BJ (cell line): ENCODE results near the gene RMND1. TPM values are rescaled to one million over a fixed set of nuclear protein-coding genes. Genes with fewer than 3 reads are reported as not detected.

Experiments used
- CTCF ChIA-PET: fragments of 350-600 bp; formaldehyde crosslinking; extraction: SDS; loops from one replicate; lab custom pipeline; 2021; ENCODE audit warnings: antibody characterized with exemption, inconsistent platforms; lab: Yijun Ruan, JAX
- POLR2A ChIA-PET: fragments of 300-600 bp; sonication (Branson Sonifier 250); formaldehyde crosslinking; extraction: SDS; loops from one replicate; lab custom pipeline; 2021; ENCODE audit warnings: antibody characterized with exemption; lab: Charles Lee
- DNase-seq: peaks from one replicate; pipeline ENCODE4 v3.0.0-alpha.2; 2011; ENCODE audit warnings: low read depth
- H3K27me3 ChIP-seq: 2 replicates; pipeline ENCODE4 v1.6.0; 2011; ENCODE audit warnings: low read length; ENCODE audit not compliant: control insufficient read depth, insufficient read depth
- H3K36me3 ChIP-seq: 2 replicates; pipeline ENCODE4 v1.5.1; 2011; ENCODE audit warnings: low read length; ENCODE audit not compliant: control insufficient read depth, insufficient read depth
- H3K4me3 ChIP-seq: 2 replicates; pipeline ENCODE4 v1.5.1; 2011; ENCODE audit warnings: low read depth, mild to moderate bottlenecking, control low read depth, low read length
- polyA plus RNA-seq: library from polyadenylated mRNA; depleted of rRNA; stranded (reverse); fragments of >200 nt; gene quantifications from 2 replicates; pipeline ENCODE4 v1.2.3, GENCODE V29; 2011
- TF ChIP-seq, protein P1 (sequence below): IDR thresholded peaks from 2 replicates; pipeline ENCODE4 v1.5.1; 2011; ENCODE audit warnings: low read depth, mild to moderate bottlenecking, control low read depth, inconsistent platforms, low read length, moderate library complexity; ENCODE audit not compliant: insufficient read depth

RMND1 gene
- polyA plus RNA-seq, 1 experiment, result 10.4 TPM

DNA sequence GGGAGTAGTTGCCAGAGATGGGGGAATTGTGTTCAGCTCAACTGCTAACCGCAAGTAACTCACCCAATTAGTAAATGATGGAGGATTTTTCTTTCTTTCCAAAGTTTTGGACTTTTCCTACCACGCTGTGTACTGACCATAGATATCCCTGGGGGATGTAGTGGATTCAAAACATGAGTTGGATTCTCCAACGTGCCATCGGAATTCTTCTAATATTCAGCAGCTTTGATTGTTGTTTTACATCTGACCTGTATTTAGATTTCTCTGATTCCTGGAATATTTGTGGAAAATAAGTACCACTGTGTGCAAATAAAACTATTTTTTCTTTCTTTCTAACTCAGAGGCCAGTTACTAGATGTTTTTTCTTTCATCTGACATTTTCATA is 43.0 kb upstream of the RMND1 start:
- DNase-seq, result no peak
- H3K27me3 ChIP-seq, result no peaks in the 10 kb centered on the region
- TF ChIP-seq, protein P1, sequence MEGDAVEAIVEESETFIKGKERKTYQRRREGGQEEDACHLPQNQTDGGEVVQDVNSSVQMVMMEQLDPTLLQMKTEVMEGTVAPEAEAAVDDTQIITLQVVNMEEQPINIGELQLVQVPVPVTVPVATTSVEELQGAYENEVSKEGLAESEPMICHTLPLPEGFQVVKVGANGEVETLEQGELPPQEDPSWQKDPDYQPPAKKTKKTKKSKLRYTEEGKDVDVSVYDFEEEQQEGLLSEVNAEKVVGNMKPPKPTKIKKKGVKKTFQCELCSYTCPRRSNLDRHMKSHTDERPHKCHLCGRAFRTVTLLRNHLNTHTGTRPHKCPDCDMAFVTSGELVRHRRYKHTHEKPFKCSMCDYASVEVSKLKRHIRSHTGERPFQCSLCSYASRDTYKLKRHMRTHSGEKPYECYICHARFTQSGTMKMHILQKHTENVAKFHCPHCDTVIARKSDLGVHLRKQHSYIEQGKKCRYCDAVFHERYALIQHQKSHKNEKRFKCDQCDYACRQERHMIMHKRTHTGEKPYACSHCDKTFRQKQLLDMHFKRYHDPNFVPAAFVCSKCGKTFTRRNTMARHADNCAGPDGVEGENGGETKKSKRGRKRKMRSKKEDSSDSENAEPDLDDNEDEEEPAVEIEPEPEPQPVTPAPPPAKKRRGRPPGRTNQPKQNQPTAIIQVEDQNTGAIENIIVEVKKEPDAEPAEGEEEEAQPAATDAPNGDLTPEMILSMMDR, result no peak
- H3K4me3 ChIP-seq, result peak overlapping the region; percentile 60
- ChIA-PET CTCF (interaction anchor here (1.5 kb wide), 1 partner anchor 19 kb away, joined by 3 read pairs; no protein-coding TSS in a partner anchor), POLR2A (no interaction called here)
- H3K36me3 ChIP-seq, result no peaks in the 10 kb centered on the region

GRCh38 chr6:151494235-151494935 is 42.5 kb upstream of the RMND1 start:
- Histone ChIP-seq H3K36me3 (no peaks in the 10 kb centered on the region), H3K4me3 (peak overlapping the region; percentile 60), H3K27me3 (no peaks in the 10 kb centered on the region)
- TF ChIP-seq, protein P1, result no peak
- ChIA-PET POLR2A (no interaction called here), CTCF (interaction anchor here (1.5 kb wide), 1 partner anchor 19 kb away, joined by 3 read pairs; no protein-coding TSS in a partner anchor)
- DNase-seq, result no peak

- ChIA-PET POLR2A (no interaction called here), CTCF (no interaction called here)
- TF ChIP-seq, protein P1, result no peak
- peak within 1 kb of the TSS; percentile 60 for H3K4me3 ChIP-seq
- no peak for DNase-seq
- no peaks in the 10 kb centered on the region for H3K36me3 ChIP-seq
- no peaks in the 10 kb centered on the region for H3K27me3 ChIP-seq
Observed at GRCh38 chr6:151493804-151494234, 41.9 kb upstream of the RMND1 start, which contains the start of gene CCDC170. Gene CCDC170 (plus strand): TSS chr6:151494017. CDS start chr6:151494129, 112 bp downstream.

- CTCF ChIA-PET, result no interaction called here
- Histone ChIP-seq H3K36me3 (no peaks in the 10 kb centered on the region), H3K27me3 (no peaks in the 10 kb centered on the region), H3K4me3 (peak overlapping the region; percentile 60)
- no peak for DNase-seq
- TF ChIP-seq, protein P1, result no peak
- POLR2A ChIA-PET, result no interaction called here
Observed at GRCh38 chr6:151493161-151493803, 41.4 kb upstream of the RMND1 start.

GRCh38 chr6:151490996-151491395 is 39.1 kb upstream of the RMND1 start:
- ChIA-PET CTCF (interaction anchor here (0.6 to 0.9 kb wide), 2 partner anchors 24 to 978 kb away, joined by 3 read pairs; no protein-coding TSS in a partner anchor), POLR2A (no interaction called here)
- TF ChIP-seq, protein P1, result no peak
- H3K27me3 ChIP-seq, result no peaks in the 10 kb centered on the region
- no peak for DNase-seq
- H3K4me3 ChIP-seq, result no peak overlapping the region
- no peaks in the 10 kb centered on the region for H3K36me3 ChIP-seq
